ENCODE measurements around the gene PLCG2.
"Not testable (repeated sequence)": the region's sequence is repeated elsewhere in the genome, so short reads cannot be mapped to it uniquely, and the experiment has no call there.

The PLCG2 gene

DNA sequence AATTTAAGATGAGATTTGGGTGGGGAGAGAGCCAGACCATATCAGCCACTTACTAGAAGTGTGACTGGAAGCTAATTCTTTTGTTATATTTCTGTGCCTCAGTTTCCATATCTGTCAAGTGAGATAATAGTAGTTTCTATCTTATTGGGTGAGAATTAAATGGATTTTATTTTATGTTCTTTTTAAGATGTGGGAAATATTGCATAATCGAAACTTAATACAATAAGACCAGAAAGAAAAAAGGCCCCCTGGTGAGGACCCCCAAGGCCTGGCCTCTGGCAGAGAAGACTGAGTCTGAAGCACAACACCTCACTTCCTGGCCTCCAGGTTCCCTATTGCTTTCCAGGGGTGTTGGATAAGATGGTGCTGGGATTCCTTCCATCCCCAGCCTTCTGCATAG, 13.7 kb downstream of the PLCG2 start:
- DNase-seq: no peak

DNA sequence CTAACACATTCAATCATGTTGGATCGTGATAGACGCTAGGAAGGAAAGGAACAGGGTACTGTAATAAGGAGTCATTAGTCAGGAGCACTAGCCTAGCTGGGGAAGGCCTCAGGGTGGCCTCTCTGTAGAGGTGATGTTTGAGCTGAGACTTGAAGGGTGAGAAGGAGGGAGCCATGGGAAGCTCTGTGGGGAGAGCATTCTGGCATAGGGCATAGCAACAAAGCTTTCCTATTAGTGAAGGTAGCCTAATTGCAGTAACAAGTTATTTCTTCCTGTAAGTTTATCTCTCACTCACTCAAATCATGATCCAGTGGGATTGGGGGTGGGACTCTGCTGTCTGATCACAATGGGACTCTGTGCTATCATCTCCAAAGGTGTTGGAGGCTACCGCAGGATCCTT, 16.1 kb downstream of the PLCG2 start:
- no peak for DNase-seq

DNA sequence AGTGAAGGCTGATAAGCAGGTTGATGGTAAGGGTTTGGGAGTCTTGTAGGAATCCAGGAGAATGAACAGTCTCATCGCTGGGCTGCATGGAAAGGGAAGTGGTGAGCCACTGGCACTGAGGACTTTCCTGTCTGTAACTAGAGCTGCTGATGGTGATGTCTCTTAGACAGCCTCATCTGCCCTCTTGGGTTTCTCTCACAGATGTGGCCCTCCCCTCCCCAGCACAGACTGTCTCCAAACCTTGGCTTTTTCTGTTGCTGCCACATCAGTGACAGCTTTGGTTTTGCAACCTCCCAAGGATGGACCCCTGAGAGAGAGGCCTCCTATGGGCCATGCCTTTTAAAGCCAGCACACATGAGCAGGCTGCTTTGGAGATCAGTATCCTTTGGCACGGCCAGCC, 16.9 kb downstream of the PLCG2 start:
- DNase-seq: no peak

DNA sequence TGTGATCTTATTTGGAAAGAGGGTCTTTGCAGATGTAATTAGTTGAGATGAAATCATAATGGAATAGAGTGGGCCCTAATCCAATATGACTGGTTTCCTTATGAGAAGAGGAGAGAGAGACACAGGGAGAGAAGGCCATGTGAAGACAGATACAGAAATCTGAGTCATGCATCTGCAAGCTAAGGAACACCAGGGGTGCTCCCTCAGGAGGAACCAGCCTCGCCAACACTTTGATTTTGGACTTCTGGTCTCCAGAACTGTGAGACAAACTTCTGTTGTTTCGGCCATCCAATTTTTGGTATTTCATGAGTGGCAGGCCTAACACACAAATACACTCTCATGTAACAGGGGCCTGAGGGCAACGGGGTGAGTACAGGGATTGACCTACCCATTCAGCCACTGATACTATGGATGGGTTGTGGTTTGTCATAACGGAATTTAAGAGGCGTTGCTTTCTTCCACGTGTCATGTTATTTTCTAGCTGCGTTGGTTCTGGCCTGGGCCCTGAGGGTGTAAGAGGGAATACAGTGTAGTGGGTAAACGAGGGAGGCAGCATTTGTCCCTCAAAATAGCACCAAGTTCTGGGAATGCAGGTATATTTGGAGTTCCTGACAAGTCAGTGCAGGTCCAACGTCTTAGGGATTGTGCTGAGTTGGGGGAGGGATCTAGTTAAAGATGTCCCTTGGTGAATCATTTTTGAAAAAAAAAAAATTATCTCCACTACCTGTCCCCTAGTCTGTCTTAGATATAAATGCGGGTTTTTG, 17.7 kb downstream of the PLCG2 start:
- DNase-seq: no peak

DNA sequence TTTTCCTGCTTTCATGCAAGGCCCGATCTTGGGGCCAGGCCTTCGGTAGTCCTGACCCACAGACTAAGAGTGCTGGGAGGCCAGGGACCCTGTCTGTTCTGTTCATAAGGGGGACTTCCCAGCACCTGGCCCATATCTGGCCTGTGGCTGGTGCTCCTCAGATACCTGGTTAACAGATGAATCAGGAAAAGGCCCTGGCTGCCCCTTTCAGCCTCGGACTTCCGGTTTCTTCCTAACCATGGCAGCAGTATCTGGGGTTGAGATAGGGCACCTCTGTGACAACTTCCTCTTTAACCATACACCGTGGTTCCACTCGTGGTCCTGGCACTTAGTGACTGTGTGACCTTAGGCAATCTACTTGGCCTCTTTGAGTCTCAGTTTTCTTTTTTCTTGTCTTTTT, 18.4 kb downstream of the PLCG2 start:
- DNase-seq: no peak

DNA sequence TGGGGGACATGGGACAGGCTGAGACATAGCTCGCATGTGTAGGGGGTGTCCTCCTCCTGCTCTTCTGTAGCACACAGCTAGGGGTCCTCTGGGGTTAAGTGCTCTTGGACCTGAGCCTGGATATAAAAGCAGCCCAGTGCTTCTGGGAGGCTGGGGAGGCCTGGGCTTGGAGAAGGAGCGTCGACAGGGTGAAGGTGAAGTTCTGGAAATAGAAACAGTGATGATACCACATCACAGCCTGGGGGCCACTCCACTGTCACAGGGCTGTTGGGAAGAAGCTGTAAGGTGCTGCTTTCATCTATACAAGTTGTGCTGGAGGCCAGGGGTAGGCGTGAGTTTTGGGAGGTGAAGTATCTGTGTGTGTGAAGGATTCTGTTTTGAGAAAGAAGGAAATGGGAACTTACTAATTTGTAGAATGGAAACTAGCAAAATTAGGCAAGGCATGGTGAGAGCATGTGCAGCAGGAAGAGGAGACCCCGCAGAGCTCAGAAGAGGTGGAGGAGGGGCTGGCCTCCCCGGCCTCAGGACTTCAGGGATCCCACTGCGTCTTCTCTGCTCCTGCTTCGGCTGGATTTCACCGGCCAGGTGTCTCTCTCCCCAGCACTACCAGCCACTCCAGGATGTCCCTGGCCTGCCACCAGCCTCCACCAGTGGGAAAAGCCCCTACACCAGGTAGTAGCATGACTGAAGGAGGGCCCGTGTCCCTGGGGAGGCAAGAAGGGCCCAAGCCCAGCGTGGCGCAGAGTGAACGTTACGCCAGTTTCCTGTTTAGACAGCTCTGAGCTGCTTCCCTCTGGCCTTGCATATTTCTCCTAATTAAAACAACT, 19.4 kb downstream of the PLCG2 start:
- no peak for DNase-seq

DNA sequence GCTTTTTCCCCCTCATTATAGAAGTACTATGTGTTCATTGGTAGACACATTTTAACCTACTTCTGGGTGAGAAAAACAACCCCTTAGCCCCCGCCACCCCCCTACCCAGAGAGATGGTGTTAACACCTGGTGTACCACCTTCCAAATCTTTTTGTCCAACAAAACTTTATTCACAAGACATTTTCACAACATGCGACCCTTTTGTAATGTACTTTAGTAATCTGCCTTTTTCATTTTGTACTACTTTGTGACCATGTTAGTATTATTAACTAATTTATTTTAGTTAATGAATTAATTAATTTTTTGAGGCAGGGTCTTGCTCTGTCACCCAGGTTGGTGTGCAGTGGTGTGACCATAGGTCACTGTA, 20.0 kb downstream of the PLCG2 start:
- no peak for DNase-seq

DNA sequence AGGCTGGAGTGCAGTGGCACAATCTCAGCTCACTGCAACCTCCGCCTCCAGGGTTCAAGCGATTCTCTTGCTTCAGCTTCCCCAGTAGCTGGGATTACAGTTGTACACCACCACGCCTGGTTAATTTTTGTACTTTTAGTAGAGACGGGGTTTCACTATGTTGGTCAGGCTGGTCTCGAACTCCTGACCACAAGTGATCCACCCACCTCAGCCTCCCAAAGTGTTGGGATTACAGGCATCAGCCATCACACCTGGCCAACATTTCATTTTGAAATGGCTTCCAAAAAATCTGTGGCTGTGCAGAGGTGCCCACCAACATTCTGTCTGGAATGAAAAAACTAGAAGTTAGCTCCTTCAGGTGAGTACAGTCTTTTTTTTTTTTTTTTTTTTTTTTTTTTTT, 22.6 kb downstream of the PLCG2 start:
- DNase-seq: not testable (repeated sequence)

DNA sequence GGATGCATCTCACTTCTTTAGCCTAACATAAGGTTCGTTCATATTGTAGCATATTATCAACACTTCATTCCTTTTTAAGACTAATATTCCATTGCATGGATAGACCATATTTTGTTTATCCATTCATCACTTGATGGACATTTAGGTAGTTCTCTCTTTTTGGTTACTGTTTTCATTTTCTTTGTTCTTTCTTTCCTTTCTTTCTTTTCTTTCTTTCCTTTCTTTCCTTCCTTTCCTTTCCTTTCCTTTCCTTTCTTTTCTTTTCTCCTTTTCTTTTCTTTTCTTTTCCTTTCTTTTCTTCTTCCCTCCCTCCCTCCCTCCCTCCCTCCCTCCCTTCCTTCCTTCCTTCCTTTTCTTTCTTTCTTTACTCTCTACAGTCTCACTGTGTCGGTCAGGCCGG, 24.2 kb downstream of the PLCG2 start:
- no peak for DNase-seq

DNA sequence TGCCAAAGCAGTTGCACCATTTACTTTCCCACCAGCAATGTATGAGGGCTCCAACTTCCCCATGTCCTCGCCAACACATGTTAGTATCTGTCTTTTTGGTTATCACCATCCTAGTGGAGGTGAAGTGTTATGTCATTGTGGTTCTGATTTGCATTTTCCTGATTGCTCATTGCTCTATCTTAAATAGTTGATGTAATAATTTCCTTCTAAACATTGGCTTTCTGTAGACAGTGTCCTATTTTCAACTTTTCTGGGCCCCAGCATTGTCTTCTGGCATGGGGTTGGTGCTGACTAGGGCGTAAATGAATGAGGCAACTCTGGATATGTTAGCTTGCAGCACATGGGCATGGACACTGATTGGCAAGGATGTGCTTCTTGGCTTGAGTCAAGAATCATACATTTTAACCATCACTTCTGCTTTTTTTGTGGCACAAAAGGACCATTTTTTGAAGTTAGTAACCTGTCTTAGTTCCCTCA, 25.1 kb downstream of the PLCG2 start:
- DNase-seq: no peak

DNA sequence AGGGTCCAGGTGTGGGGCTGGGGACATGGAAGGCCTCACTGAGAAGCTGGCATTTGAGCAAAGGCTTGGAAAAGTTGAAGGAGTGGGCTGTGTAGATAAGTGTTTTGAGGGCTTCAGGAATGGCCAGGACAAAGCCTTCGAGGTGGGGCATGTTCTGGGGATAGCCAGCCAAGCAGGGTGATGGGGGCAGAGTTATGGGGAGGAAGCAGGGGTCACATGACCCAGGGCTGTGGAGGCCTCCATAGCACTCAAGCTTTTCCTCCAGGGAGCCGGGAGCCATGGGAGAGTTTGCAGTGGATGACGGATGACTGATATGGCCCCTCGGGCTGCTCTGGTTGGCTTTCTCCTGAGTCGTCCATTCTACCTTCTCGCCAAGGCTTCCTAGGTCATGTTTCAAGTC, 27.6 kb downstream of the PLCG2 start:
- DNase-seq: no peak

DNA sequence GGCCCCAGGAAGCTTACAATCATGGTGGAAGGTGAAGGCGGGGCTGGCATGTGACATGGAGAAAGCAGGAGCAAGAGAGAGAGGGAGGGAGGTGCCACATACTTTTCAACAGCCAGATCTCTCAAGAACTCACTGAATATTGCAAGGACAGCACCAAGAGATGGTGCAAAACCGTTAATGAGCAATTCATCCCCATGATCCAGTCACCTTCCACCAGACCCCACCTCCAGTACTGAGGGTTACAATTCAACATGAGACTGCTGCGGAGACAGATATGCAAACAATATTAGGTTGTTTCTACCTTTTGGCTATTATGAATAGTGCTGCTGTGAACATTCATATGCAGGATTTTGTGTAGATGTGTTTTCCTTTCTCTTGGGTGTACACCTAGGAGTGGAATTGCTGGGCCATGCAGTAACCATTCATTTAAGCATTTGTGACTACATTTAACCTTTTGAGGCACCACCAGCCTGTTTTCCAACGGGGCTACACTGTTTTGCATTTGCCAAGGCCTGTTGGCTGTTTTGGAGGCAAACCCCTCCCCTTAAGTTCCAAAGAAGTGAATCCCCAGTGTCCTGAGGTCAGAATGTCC, 28.8 kb downstream of the PLCG2 start:
- DNase-seq: no peak

DNA sequence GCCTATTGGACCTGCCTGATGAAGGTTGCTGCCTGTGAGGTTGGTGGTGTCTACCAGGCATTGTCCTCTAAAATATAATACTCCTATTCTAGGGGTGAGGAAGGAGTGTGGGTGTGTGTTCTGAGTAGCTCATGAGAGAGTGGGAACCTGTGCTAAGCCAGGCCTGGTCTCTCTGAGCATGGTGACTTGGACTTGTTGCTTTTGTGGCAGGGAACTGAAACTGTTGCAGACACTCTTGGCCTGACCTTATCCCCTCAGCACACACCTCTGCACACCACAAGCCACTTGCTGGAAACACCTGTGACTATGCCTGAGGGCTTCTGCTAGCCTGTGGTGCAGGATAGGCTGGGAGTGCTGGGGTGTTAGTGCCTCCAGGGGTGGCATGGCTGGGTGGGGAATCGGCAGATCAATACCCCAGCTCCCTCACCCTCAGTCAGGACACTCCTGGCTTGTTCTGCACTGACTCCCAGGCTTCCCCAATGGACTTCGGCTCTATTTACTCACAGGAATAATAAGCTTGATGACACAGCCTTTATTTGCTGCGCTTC, 29.9 kb downstream of the PLCG2 start:
- DNase-seq: no peak

DNA sequence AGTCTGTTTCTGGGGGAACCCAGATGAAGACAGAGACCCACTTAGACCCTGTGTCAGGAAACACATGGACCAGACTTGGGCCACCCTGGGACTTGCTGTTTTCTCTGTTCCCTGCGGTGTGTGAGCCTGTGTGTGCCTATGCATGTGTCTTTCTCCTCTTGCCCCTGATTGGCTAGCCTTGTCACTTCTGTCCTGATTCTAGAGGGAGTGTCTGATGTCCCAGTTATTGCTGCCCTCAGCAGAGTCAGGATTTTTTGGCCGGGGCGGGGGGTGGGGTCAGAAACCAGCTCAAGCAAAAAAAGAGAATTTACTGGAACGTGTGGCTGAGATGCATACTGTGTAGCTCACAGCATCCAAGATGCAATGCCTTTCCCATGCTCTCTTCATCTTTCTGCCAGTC, 30.5 kb downstream of the PLCG2 start:
- DNase-seq: no peak

DNA sequence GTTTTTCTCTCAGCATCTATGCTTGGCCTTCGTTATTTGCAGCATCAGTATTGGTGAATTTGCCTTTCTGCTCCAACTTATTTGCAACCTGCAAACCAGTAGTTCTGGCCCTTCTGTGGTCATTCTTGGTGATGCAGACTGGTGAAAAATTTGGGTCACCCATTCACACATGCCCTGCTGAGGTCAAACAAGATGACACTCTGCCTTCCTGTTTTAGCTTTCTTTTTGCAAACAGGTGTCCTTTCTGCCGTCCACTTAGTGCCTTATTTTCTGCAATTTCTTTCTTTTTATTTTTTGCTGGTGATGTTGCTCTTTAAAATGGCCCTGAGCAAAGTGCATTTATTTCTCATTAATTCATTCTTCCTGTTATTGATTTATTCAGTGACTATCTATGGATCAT, 31.3 kb downstream of the PLCG2 start:
- no peak for DNase-seq

DNA sequence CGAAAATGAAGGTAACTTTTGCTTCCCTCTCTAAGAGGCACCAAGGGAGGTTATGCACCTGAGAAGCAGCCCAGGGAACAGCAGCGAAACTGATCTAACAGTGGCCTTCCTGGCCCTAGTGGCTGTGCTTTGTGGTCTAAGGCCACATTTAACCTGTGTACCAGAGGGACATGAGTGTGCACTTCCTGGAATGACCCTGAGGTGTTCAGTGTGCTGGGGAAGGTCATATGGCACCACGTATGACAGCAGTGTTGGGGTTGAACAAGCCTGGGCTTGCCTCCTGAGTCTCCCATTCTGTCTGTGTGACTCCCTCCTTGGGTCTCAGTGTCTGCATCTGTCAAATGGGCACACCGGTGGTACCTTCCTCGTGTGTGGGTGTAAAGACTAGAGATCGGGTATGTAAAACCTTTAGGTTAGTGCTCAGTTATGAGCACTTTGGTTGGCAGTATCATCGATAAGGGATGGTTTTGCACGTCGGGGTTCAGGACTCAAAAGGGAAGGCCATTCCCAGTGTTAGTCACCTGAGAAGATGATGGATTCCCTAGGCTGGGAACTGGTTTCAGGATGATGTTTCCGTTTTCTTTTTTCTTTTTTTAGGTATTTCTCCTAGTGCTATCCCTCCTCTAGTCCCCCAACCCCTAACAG, 31.9 kb downstream of the PLCG2 start:
- DNase-seq: no peak

DNA sequence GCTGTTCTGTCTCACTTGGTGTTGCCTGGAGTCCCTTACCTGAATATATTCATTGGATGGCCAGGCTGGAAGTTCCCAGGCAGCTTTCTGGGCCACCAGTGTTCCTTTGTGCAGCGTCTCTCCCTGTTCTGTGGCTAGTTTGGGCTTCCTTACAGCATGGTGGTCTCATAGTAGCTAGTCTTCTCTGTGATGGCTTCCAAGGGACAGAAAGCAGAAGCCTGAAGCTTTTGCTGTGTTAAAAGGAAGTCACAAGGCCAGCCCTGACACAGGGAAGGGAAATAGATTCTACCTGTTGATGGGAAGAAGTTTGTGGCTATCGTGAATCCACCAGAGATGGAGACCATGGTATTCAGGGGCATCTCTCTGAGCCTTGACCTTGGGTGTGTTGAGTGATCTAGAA, 34.6 kb downstream of the PLCG2 start:
- DNase-seq: no peak

DNA sequence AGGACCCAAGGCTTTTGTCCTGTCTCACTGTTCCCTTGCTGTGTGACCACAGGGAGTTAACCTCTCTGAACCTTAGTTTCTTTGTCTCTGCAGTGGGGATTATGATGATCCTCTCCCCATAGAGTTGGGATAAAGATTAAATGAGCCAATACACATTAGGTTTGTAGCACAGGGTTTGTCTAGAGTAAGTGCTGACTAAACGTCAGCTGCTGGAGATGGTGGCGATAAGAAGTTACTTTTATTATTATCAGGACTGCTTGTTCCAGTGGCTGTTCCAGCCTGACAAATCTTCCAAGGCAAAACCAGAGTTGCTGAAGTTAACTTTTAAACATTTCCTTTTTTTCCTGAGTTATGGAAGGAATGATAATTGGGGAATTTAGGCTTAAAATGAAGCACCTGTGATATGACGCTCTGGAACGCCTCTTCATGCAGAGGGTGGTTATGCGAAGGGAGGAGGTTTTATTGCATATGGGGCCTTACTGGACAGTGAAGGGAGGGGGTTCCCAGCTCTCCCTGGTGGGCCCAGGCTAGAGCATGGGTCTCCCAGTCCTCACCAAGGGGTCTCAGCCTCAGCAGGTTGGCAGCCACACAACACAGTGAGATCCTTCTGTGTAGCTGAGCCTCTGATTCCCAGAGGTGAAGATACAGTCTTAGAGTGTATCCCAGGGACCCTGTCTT, 35.8 kb downstream of the PLCG2 start:
- no peak for DNase-seq

DNA sequence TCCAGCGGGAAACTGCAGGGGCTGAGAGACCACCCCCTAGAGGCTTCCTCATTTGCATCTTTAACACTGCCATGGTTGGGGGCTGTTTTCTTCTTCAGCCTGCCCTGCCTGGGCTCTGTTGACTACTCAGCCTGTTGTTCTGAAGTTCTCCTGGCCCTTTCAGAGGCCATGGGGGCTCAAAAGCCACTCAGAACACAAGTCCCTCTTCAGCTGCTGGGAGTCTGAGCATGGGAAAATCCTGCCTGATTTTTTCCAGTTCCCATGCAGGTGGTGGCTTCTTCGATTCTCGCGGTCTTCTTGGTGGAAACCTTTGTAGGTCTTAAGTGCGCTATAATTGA, 36.3 kb downstream of the PLCG2 start:
- DNase-seq: no peak

DNA sequence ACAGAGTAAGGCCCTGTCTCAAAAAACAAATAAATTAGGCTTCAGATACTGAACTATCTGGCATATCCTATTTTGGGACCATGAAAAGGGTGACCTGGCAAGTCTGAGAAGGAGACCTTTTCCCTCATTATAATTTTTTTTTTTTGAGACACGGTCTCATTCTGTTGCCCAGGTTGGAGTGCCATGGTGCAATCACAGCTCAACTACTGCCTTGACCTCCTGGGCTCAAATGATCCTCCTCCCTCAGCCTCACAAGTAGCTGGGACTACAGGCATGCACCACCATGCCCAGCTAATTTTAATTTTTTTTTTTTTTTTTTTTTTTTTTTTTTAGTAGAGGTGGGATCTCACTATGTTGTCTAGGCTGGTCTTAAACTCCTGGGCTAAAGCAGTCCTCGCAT, 37.3 kb downstream of the PLCG2 start:
- DNase-seq: no peak

DNA sequence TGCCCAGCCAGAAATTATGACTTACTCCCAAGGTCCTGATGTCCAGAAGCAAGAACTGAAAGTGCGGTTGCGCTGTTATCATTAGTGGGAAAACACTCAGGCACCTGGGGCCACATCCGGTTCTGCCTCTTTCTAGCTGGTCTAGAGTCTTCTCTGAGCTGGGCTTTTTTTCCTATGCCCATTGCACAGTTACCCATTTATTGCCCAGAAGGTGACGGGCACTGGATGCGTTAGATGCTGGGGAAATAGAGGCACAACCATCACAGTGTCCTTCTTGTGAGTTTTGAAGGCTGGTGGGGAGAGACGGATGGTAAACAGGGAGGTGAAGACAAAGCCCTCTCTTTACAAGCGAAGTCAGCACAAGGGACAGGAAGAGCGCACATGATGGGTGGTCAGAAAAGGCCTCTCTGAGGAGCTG, 37.7 kb downstream of the PLCG2 start:
- no peak for DNase-seq

DNA sequence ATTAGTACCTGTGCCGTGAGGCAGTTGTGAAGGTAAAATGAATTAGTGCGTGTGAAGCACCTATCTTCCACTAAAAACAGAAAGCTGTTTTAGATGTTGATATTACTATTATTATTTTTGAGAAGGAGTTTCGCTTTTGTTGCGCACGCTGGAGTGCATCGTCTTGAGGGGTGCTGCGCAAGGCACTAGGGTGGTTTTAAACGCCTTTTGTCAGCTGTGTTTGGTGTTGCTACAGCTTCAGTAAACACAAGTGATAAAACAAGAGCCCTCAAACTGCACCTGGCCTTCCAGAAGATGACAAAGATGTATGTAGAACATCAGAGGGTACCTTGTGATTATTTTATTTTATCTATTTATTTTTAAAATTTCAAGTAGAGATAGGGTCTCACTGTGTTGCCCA, 38.2 kb downstream of the PLCG2 start:
- no peak for DNase-seq

Measured in NCI-H1105 treated with DMSO at 0.1 percent for 48 hours (cell line).